D721Med (cell line): Measurements from ENCODE around the gene TENM4.

ENCODE experiments used
- DNase-seq: peaks from one replicate; pipeline ENCODE4 v3.0.0; 2011; ENCODE audit warnings: low spot score; ENCODE audit not compliant: insufficient read length
- FAIRE-seq: peaks from 2 replicates; lab custom pipeline; 2011; peaks lifted over from hg19 to GRCh38; lab: Jason Lieb, UNC
- CTCF ChIP-seq: IDR thresholded peaks from 2 replicates; pipeline ENCODE4 v1.5.1; 2012; ENCODE audit warnings: mild to moderate bottlenecking, control low read depth; ENCODE audit not compliant: insufficient read depth; ENCODE audit errors: missing control alignments

The TENM4 gene

GRCh38 chr11:78993802-78994430 lies 446.9 kb downstream of the TENM4 start:
- TF ChIP-seq CTCF, result no peak
- DNase-seq, result no peak
- no peak for FAIRE-seq

- FAIRE-seq, result no peak
- no peak for DNase-seq
- TF ChIP-seq CTCF, result no peak
These were observed 449.1 kb downstream of the TENM4 start for GRCh38 chr11:78991681-78992080.

- TF ChIP-seq CTCF, result no peak
- DNase-seq (no peak), FAIRE-seq (no peak)
These were observed 450.6 kb downstream of the TENM4 start for GRCh38 chr11:78990261-78990660.

- FAIRE-seq, result no peak
- no peak for TF ChIP-seq CTCF
- no peak for DNase-seq
These were observed 453.1 kb downstream of the TENM4 start for GRCh38 chr11:78987748-78988147.

GRCh38 chr11:78986305-78986704 lies 454.5 kb downstream of the TENM4 start:
- no peak for DNase-seq
- TF ChIP-seq CTCF, result no peak
- FAIRE-seq, result no peak

GRCh38 chr11:78985663-78986062 lies 455.2 kb downstream of the TENM4 start:
- FAIRE-seq, result no peak
- TF ChIP-seq CTCF, result no peak

GRCh38 chr11:78982473-78982872 lies 458.4 kb downstream of the TENM4 start:
- no peak for TF ChIP-seq CTCF
- DNase-seq, result no peak
- no peak for FAIRE-seq

More at GRCh38 chr11:78985663-78986062, 455.2 kb downstream of the TENM4 start:
- DNase-seq, result no peak
